IPS DF 6.9 (cell line): Measurements from ENCODE around the gene BOC.
A peak's percentile ranks its signal among the peaks of the same experiment; 100 is the strongest.

Experiments used
- DNase-seq: peaks from one replicate; pipeline ENCODE4 v3.0.0-alpha.2; 2013; ENCODE audit warnings: low read depth, low spot score
- H3K27ac ChIP-seq: one replicate; pipeline ENCODE4 v1.5.1; 2013; ENCODE audit warnings: low read length, control low read depth
- H3K27me3 ChIP-seq: 2 replicates; pipeline ENCODE4 v1.6.1; 2013; ENCODE audit warnings: mild to moderate bottlenecking, low read length; ENCODE audit not compliant: control insufficient read depth, insufficient read depth
- H3K36me3 ChIP-seq: 2 replicates; pipeline ENCODE4 v1.6.1; 2013; ENCODE audit warnings: low read length; ENCODE audit not compliant: control insufficient read depth, insufficient read depth
- H3K4me1 ChIP-seq: 2 replicates; pipeline ENCODE4 v1.6.1; 2013; ENCODE audit warnings: low read length; ENCODE audit not compliant: control insufficient read depth, insufficient read depth
- H3K4me3 ChIP-seq: 2 replicates; pipeline ENCODE4 v1.5.1; 2013; ENCODE audit warnings: mild to moderate bottlenecking, low read length
- H3K9me3 ChIP-seq: 2 replicates; pipeline ENCODE4 v1.6.1; 2013; ENCODE audit warnings: low read length, inconsistent platforms; ENCODE audit not compliant: control insufficient read depth, insufficient read depth
- WGBS: extraction: QIAGEN DNeasy Blood & Tissue Kit; methylation state at CpG from one replicate; pipeline ENCODE4 v1.1.7; 2013; ENCODE audit warnings: mixed read lengths, missing lambda C conversion rate; ENCODE audit not compliant: insufficient read length, insufficient coverage; 5-methylcytosine and 5-hydroxymethylcytosine counted together

The BOC gene

DNA sequence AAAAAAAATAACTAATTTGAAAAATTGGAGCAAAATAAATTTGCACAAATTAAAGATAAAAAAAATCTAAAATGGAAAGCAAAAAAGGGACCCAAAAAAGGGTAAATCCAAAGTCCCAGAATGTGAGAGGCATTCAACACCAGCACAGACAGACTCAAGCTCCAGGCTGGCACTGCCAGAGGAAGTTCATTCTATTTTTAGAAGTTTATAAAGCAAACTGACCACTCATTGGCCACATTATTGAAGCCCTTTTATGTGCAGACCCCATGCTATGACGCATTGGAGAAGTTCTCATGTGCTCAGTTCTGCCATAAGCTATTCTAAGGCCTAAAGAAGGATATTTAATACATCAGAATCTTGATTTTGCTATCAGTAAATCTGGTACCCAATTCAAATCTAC lies 17.6 kb upstream of the BOC start:
- Histone ChIP-seq H3K9me3 (no peaks in the 10 kb centered on the region), H3K4me1 (no peaks in the 10 kb centered on the region), H3K27me3 (no peaks in the 10 kb centered on the region), H3K4me3 (no peak overlapping the region), H3K36me3 (no peaks in the 10 kb centered on the region), H3K27ac (no peak overlapping the region)
- WGBS = no CpG with 5 or more reads among the region's 1 CpG
- DNase-seq = no peak

DNA sequence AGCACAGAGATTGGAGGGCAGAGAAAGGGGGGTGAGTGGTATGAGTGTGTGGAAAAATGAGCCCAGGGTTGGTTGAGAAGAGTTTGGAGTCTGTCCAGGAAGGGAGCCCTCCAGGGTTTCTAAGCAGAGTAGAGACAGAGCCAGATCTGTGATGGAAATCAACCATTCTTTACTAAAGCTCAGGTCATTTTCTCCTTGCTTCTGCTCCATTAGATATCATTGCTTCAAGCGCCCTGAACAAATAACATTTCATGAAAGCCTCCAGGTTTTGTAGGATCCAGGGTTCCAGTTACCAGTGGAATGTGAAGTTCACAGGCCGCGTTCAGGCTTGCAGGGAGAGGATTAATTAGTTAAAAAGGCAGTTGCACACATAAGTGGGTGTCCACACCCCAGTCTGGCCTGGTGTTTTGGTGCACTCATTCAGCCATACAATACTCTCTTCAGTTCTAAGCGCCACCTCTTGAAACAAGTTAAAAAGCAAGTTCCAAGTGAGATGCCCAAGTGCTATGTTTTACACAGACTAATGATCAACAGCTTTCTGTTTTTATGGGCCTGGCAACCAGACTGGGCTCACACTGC lies 16.4 kb upstream of the BOC start:
- Histone ChIP-seq H3K9me3 (no peaks in the 10 kb centered on the region), H3K4me3 (no peak overlapping the region), H3K27ac (no peak overlapping the region), H3K4me1 (no peaks in the 10 kb centered on the region), H3K36me3 (no peaks in the 10 kb centered on the region), H3K27me3 (no peaks in the 10 kb centered on the region)
- no CpG with 5 or more reads among the region's 4 CpGs for WGBS
- DNase-seq = no peak

DNA sequence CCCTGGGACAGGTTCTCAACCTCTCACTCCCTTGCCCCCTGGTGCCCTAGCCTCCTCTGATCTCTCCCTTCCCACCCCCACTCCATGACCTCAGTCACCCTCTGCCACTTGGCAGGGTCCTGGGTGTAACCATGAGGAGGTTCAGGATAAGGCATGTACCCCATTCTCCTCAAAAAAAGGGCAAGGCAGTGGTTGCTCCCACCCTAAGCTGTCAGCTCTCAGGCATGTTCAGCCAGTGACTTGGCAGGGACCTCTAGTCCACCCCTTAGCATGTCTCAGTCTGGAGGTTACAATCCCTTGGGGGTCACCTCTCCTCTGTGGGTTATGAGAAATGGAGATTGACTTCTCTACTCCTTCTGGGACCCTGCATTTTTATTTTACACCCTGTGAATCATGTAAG lies 11.0 kb upstream of the BOC start:
- Histone ChIP-seq H3K4me1 (no peaks in the 10 kb centered on the region), H3K36me3 (no peaks in the 10 kb centered on the region), H3K27ac (no peak overlapping the region), H3K9me3 (no peaks in the 10 kb centered on the region), H3K27me3 (no peaks in the 10 kb centered on the region), H3K4me3 (no peak overlapping the region)
- DNase-seq = no peak

DNA sequence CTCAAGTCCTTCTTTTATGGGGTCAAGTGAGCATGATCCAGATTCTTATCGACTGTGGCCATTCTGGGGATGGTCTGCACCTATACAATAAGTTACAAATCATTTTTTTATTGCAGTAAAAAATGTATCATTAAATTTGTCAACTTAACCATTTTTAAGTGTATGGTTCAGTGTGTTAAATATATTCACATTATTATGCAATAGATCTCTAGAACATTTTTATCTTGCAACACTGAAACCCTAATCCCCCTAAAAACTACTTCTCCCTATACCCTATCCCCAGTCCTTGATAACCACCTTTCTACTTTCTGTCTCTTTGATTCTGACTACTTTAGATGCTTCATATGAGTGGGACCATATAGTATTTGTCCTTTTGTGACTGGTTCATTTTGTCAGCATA lies 10.4 kb upstream of the BOC start:
- Histone ChIP-seq H3K9me3 (no peaks in the 10 kb centered on the region), H3K27me3 (no peaks in the 10 kb centered on the region), H3K36me3 (no peaks in the 10 kb centered on the region), H3K4me3 (no peak overlapping the region), H3K27ac (no peak overlapping the region), H3K4me1 (no peaks in the 10 kb centered on the region)
- no peak for DNase-seq
- WGBS = no CpG with 5 or more reads among the region's 1 CpG

DNA sequence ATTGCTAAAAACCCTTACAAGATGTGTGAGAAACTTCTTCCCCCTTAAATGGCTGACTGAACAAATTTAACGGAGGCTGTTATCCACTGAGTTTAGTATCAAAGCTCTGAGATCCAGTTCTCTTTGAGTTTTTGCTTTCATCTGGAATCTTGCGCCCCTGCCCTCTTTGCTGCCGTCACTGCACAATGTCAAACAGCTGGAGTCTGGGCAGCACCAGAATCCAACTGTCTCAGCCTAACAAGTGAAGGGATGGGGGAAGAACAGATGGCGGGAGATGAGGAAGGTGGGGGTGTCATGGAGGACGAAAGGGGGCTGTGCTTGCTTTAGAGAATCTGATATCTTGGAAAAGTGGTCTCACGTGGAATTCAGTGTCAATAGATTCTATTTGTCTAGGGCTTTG lies 7.0 kb upstream of the BOC start:
- no peaks in the 10 kb centered on the region for H3K9me3 ChIP-seq
- no peak for DNase-seq
- no peak overlapping the region for H3K4me3 ChIP-seq
- WGBS = no CpG with 5 or more reads among the region's 6 CpGs
- no peaks in the 10 kb centered on the region for H3K36me3 ChIP-seq
- no peak overlapping the region for H3K27ac ChIP-seq
- H3K4me1 ChIP-seq = no peaks in the 10 kb centered on the region
- no peaks in the 10 kb centered on the region for H3K27me3 ChIP-seq

DNA sequence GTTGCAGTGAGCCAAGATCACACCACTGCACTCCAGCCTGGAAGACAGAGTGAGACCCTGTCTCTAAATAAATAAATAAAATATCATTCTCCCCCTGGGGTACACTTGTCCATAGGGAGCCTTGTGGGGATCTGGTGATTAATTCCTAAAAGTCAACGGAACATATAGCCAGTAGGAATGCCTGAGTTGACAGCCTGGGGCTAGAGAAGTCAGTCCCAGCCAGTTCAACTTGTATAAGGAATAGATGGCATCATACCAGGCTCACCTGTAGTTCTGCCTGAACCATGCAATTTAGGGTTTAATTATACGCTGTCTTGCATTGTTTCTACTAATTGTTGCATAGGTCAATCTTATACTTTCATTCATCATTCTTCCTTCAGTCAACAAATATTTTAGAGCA lies 5.9 kb upstream of the BOC start:
- no peaks in the 10 kb centered on the region for H3K36me3 ChIP-seq
- no peak for DNase-seq
- H3K4me3 ChIP-seq = no peak overlapping the region
- no peaks in the 10 kb centered on the region for H3K9me3 ChIP-seq
- no peaks in the 10 kb centered on the region for H3K4me1 ChIP-seq
- WGBS = no CpG with 5 or more reads among the region's 2 CpGs
- no peaks in the 10 kb centered on the region for H3K27me3 ChIP-seq
- no peak overlapping the region for H3K27ac ChIP-seq

DNA sequence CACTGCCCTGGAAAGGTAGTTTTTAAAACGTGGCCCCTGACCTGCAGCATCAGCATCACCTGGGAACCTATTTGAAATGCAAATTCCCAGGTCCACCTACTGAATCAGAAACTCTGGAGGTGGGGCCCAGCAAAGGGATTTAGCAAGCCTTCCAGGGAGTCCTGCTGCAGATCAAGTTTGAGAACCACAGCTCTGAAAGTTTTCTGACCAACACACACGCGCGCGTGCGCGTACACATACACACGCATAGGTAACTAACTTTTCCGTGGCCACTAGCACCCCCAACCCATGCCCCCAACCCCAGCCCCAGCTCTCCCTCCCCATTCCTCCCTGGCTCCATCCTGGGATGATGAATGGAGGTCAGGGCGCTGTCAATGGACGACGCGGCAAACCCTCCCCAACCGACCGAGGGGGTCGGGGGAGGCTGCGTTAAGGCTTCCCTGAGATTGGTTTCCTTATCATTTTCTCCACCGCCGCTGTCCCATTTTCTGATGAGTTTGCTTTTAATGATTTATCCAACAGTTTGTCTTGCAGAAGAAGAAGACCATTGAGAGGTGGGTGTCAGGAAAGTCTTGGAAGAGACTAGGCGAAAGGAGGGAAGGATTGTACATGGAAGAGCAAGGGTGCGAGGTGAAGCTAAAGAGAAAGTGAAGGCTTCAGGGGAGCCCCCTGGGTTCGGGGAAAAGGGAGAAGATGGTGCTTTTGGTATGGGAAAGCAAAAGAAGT lies 590 bp upstream of the BOC start:
- no peaks in the 10 kb centered on the region for H3K9me3 ChIP-seq
- peaks cover 7% of the 10 kb centered on the region; the same call in 1 of the 2 replicates for H3K4me1 ChIP-seq
- no CpG with 5 or more reads among the region's 22 CpGs for WGBS
- no peak overlapping the region for H3K27ac ChIP-seq
- H3K36me3 ChIP-seq = no peaks in the 10 kb centered on the region
- H3K4me3 ChIP-seq = peak overlapping the region; percentile 96; the same call in 1 of the 2 replicates
- H3K27me3 ChIP-seq = peaks cover 12% of the 10 kb centered on the region
- no peak for DNase-seq

DNA sequence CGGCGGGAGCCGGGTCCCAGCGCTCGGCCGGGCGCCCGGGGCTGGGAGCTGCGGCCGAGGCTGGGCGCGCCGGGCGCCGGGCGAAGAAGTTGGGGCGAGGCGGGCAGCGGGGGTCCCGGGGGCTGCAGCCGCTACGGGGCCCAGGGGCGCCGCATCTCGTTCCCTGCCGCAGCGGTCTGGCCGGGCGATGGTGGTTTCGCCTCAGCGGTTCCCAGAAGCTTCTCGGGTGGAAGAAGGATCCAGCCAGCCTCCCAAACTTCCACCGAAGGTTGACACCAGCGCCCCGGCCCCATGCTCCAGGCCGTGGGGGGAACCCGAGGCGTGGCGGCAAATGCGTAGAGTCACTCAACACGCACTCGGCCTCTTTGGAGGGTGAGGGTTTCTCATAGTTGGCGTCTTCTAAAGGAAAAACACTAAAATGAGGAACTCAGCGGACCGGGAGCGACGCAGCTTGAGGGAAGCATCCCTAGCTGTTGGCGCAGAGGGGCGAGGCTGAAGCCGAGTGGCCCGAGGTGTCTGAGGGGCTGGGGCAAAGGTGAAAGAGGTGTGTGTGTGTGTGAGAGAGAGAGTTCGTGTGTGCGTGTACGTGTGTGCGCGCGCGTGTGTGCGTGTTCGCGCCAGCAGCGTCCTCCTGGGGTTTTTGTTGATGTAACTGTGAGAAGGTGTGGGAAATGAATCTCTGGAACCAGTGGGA lies 940 bp downstream of the BOC start:
- H3K36me3 ChIP-seq = no peaks in the 10 kb centered on the region
- H3K9me3 ChIP-seq = no peaks in the 10 kb centered on the region
- H3K4me1 ChIP-seq = peaks cover 7% of the 10 kb centered on the region; the same call in 1 of the 2 replicates
- peak overlapping the region; percentile 96; the same call in 1 of the 2 replicates for H3K4me3 ChIP-seq
- H3K27ac ChIP-seq = no peak overlapping the region
- no peak for DNase-seq
- H3K27me3 ChIP-seq = peaks cover 12% of the 10 kb centered on the region
- WGBS = no CpG with 5 or more reads among the region's 62 CpGs

DNA sequence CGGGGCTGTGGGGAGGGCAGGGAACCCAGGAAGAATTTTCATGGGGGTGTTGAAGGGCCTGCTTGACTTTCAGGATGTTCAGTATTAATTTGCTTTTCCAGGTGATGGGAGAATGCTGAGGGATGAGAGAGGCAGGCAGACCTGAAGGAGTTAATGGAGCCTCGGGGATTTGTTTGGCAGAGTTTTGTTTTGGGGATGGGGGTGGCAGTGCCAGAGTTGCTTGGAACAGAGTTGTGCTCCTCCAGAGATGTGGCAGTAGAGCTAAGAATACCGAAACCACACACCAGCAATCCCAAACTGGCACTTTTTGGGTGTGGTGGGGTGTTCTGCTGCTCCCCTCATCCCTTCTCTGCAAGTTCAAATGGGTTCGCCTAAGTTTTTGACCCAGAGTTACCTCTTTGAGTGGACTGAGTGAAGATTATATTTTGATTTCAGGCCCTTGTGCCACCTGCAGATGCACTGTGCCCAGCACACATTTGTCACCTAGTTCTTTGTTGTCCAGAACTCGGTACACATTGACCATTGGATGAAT lies 1.6 kb downstream of the BOC start:
- no peaks in the 10 kb centered on the region for H3K36me3 ChIP-seq
- no peak for DNase-seq
- no peak overlapping the region for H3K27ac ChIP-seq
- peak overlapping the region; percentile 96; the same call in 1 of the 2 replicates for H3K4me3 ChIP-seq
- no peaks in the 10 kb centered on the region for H3K9me3 ChIP-seq
- H3K4me1 ChIP-seq = peaks cover 7% of the 10 kb centered on the region; the same call in 1 of the 2 replicates
- peaks cover 12% of the 10 kb centered on the region for H3K27me3 ChIP-seq
- WGBS = no CpG with 5 or more reads among the region's 5 CpGs

DNA sequence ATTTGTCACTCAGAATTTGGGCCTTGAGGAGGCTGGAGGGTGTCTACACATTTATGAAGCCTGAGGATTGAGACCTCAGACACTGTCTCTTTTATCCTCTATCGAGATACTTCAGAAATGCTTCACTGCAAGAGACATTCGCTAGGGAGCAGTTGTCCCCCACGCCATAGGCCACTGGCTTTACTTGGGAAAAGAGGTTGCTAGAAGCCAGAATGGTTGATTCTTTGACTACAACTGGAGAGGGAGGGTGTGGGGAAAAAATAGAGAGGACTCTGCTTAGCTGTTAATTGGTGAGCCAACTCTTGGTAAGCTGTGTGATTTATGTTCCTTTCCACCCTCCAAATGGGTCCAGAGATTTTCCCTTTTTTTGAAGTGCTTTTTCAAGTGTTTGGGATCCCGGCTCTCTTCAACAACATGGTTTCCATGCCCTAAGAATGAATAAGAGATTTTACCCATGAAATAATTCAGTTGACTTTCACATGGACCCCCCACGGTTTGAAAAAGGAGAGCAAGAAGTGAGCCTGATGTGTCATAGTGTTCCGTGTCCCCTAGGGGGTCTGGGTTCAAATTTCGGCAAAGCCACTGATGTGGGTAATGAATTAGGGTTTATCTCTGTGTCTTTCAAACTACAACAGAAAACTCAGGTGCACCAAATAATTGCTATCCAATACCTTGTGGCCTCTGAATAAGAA lies 2.7 kb downstream of the BOC start:
- no peak for DNase-seq
- Histone ChIP-seq H3K4me1 (peaks cover 7% of the 10 kb centered on the region; the same call in 1 of the 2 replicates), H3K27ac (no peak overlapping the region), H3K27me3 (peaks cover 12% of the 10 kb centered on the region), H3K9me3 (no peaks in the 10 kb centered on the region), H3K4me3 (no peak overlapping the region), H3K36me3 (no peaks in the 10 kb centered on the region)
- WGBS = no CpG with 5 or more reads among the region's 7 CpGs
